IPS-15b (cell line): ENCODE results near the gene PPP1R37.
A peak's percentile ranks its signal among the peaks of the same experiment; 100 is the strongest.

Source experiments
- H3K27me3 ChIP-seq: one replicate; pipeline ENCODE4 v1.6.1; 2013; ENCODE audit warnings: low read length; ENCODE audit not compliant: control insufficient read depth, insufficient read depth
- H3K36me3 ChIP-seq: one replicate; pipeline ENCODE4 v1.6.1; 2013; ENCODE audit warnings: low read length; ENCODE audit not compliant: control insufficient read depth, insufficient read depth
- H3K4me1 ChIP-seq: one replicate; pipeline ENCODE4 v1.6.1; 2013; ENCODE audit warnings: mild to moderate bottlenecking, low read length; ENCODE audit not compliant: control insufficient read depth, insufficient read depth
- H3K4me3 ChIP-seq: one replicate; pipeline ENCODE4 v1.5.1; 2013; ENCODE audit warnings: low read depth, low read length
- H3K9ac ChIP-seq: one replicate; pipeline ENCODE4 v1.6.1; 2013; ENCODE audit warnings: low read depth, mild to moderate bottlenecking, low read length
- H3K9me3 ChIP-seq: one replicate; pipeline ENCODE4 v1.6.1; 2013; ENCODE audit warnings: mild to moderate bottlenecking, low read length; ENCODE audit not compliant: control insufficient read depth, insufficient read depth

Gene PPP1R37

GRCh38 chr19:45092747-45093678 lies at the start of gene PPP1R37:
Gene PPP1R37, plus strand, starts transcription at chr19:45093179. Its CDS starts 147 bp downstream, at chr19:45093326.
- H3K36me3 ChIP-seq = peaks cover 7% of the 10 kb centered on the region
- peaks cover 9% of the 10 kb centered on the region for H3K4me1 ChIP-seq
- H3K9ac ChIP-seq = peak within 1 kb of the TSS; percentile 91

GRCh38 chr19:45045671-45046353 lies 47.2 kb upstream of the PPP1R37 start:
- peaks cover 32% of the 10 kb centered on the region for H3K36me3 ChIP-seq
- H3K9ac ChIP-seq = peak overlapping the region; percentile 26
- H3K9me3 ChIP-seq = no peaks in the 10 kb centered on the region
- H3K27me3 ChIP-seq = no peaks in the 10 kb centered on the region
- no peaks in the 10 kb centered on the region for H3K4me1 ChIP-seq
- no peak overlapping the region for H3K4me3 ChIP-seq

More at GRCh38 chr19:45092747-45093678, at the start of gene PPP1R37:
- H3K9me3 ChIP-seq = no peaks in the 10 kb centered on the region
- no peaks in the 10 kb centered on the region for H3K27me3 ChIP-seq
- peak within 1 kb of the TSS; percentile 89 for H3K4me3 ChIP-seq

- Histone ChIP-seq H3K9me3 (no peaks in the 10 kb centered on the region), H3K36me3 (peaks cover 29% of the 10 kb centered on the region), H3K4me1 (no peaks in the 10 kb centered on the region), H3K4me3 (no peak overlapping the region), H3K9ac (no peak overlapping the region), H3K27me3 (no peaks in the 10 kb centered on the region)
Measured at GRCh38 chr19:45046355-45046754, 46.6 kb upstream of the PPP1R37 start.

- H3K9ac ChIP-seq = no peak overlapping the region
- no peaks in the 10 kb centered on the region for H3K27me3 ChIP-seq
- H3K4me3 ChIP-seq = no peak overlapping the region
- H3K36me3 ChIP-seq = peaks cover 27% of the 10 kb centered on the region
- H3K4me1 ChIP-seq = no peaks in the 10 kb centered on the region
- H3K9me3 ChIP-seq = no peaks in the 10 kb centered on the region
Measured at GRCh38 chr19:45047188-45047797, 45.7 kb upstream of the PPP1R37 start.

GRCh38 chr19:45049073-45049736 lies 43.8 kb upstream of the PPP1R37 start:
- H3K9me3 ChIP-seq = no peaks in the 10 kb centered on the region
- peak overlapping the region; percentile 24 for H3K9ac ChIP-seq
- H3K4me3 ChIP-seq = no peak overlapping the region
- no peaks in the 10 kb centered on the region for H3K4me1 ChIP-seq
- H3K36me3 ChIP-seq = peaks cover 34% of the 10 kb centered on the region
- no peaks in the 10 kb centered on the region for H3K27me3 ChIP-seq

- Histone ChIP-seq H3K36me3 (peaks cover 36% of the 10 kb centered on the region), H3K4me1 (no peaks in the 10 kb centered on the region), H3K9ac (peak overlapping the region; percentile 47), H3K4me3 (no peak overlapping the region), H3K27me3 (no peaks in the 10 kb centered on the region), H3K9me3 (no peaks in the 10 kb centered on the region)
Measured at GRCh38 chr19:45050036-45050435, 42.9 kb upstream of the PPP1R37 start.

GRCh38 chr19:45051929-45052579 lies 40.9 kb upstream of the PPP1R37 start:
- Histone ChIP-seq H3K36me3 (peaks cover 37% of the 10 kb centered on the region), H3K9ac (no peak overlapping the region), H3K27me3 (no peaks in the 10 kb centered on the region), H3K4me1 (no peaks in the 10 kb centered on the region), H3K4me3 (no peak overlapping the region), H3K9me3 (no peaks in the 10 kb centered on the region)

GRCh38 chr19:45056831-45057230 lies 36.1 kb upstream of the PPP1R37 start:
- Histone ChIP-seq H3K36me3 (peaks cover 76% of the 10 kb centered on the region), H3K9ac (no peak overlapping the region), H3K27me3 (no peaks in the 10 kb centered on the region), H3K4me3 (no peak overlapping the region), H3K9me3 (no peaks in the 10 kb centered on the region), H3K4me1 (peaks cover 3% of the 10 kb centered on the region)

- Histone ChIP-seq H3K4me3 (no peak overlapping the region), H3K4me1 (peaks cover 3% of the 10 kb centered on the region), H3K27me3 (no peaks in the 10 kb centered on the region), H3K36me3 (peaks cover 70% of the 10 kb centered on the region), H3K9me3 (no peaks in the 10 kb centered on the region), H3K9ac (no peak overlapping the region)
Measured at GRCh38 chr19:45057444-45057843, 35.5 kb upstream of the PPP1R37 start.

- no peak overlapping the region for H3K4me3 ChIP-seq
- peaks cover 3% of the 10 kb centered on the region for H3K4me1 ChIP-seq
- no peaks in the 10 kb centered on the region for H3K9me3 ChIP-seq
- no peak overlapping the region for H3K9ac ChIP-seq
- peaks cover 67% of the 10 kb centered on the region for H3K36me3 ChIP-seq
- no peaks in the 10 kb centered on the region for H3K27me3 ChIP-seq
Measured at GRCh38 chr19:45058622-45059159, 34.3 kb upstream of the PPP1R37 start.
